Left cardiac atrium (tissue), 4 donors: ENCODE measurements around the gene SHH. TPM values are rescaled to one million over a fixed set of nuclear protein-coding genes. Genes with fewer than 3 reads are reported as not detected.
A peak's percentile ranks its signal among the peaks of the same experiment; 100 is the strongest.
"Not testable (repeated sequence)": the region's sequence is repeated elsewhere in the genome, so short reads cannot be mapped to it uniquely, and the experiment has no call there.

ENCODE experiments used
- ATAC-seq, 2 donors: fragments of 200-7000 bp; cut with Tn5 transposase; one replicate each; pipeline ENCODE4 v1.9.1; 2020; ENCODE audit warnings: mild to moderate bottlenecking in 2 of 2, moderate library complexity in 2 of 2
- DNase-seq: peaks from one replicate; pipeline ENCODE4 v3.0.0-alpha.2; 2020
- intact Hi-C, 2 donors: fragments of 100-400 bp; cut with DNase I; formaldehyde crosslinking; loops; one replicate each; pipeline versions ENCODE4 v1.14.1 to v1.15.1; 2022 to 2023
- total RNA-seq, 2 donors: library from RNA; stranded (reverse); fragmentation: NEBNext Ultra II Directional; extraction: Animal tissue kit (Norgen Biotek cat#: 25700); gene quantifications; one replicate each; pipeline ENCODE4 v1.2.1, GENCODE V29; 2021
- donor health status: DM: no; HTN: yes; CAD: no.
- donor health status: DM: no; HTN: yes; CAD: no; lungs with severe emphysema.
- donor health status: DM: yes; HTN: yes; CAD: no.
- donor health status: Dilated cardiomyopathy.

Gene SHH
- total RNA-seq, 2 donors from 2014 or later = not detected

- intact Hi-C loops = no loop called here
- no peak for ATAC-seq
- DNase-seq = no peak
Observed at GRCh38 chr7:155825336-155825735, 13.1 kb upstream of the SHH start.

GRCh38 chr7:155824227-155824886, 12.1 kb upstream of the SHH start:
- intact Hi-C loops = no loop called here
- DNase-seq (no peak), ATAC-seq (no peak)

- no peak for DNase-seq
- intact Hi-C loops = no loop called here
- no peak for ATAC-seq
Observed at GRCh38 chr7:155821851-155822250, 9.6 kb upstream of the SHH start.

- ATAC-seq (no peak), DNase-seq (no peak)
- intact Hi-C loops = no loop called here
Observed at GRCh38 chr7:155820788-155821187, 8.5 kb upstream of the SHH start.

- DNase-seq = no peak
- intact Hi-C loops = no loop called here
- ATAC-seq = no peak
Observed at GRCh38 chr7:155820246-155820645, 8.0 kb upstream of the SHH start.

GRCh38 chr7:155819186-155819585, 6.9 kb upstream of the SHH start:
- intact Hi-C loops = no loop called here
- no peak for DNase-seq
- no peak for ATAC-seq

GRCh38 chr7:155818820-155819168, 6.5 kb upstream of the SHH start:
- intact Hi-C loops = no loop called here
- DNase-seq (no peak), ATAC-seq (no peak)

GRCh38 chr7:155818154-155818819, 6.0 kb upstream of the SHH start:
- intact Hi-C loops = no loop called here
- no peak for ATAC-seq
- DNase-seq = no peak

- intact Hi-C loops = not testable (repeated sequence)
Observed at GRCh38 chr7:155817515-155817914, 5.3 kb upstream of the SHH start.

GRCh38 chr7:155816996-155817395, 4.7 kb upstream of the SHH start:
- intact Hi-C loops = no loop called here
- DNase-seq = no peak
- no peak for ATAC-seq

More at GRCh38 chr7:155817515-155817914, 5.3 kb upstream of the SHH start:
- DNase-seq, ATAC-seq: not testable (repeated sequence)

GRCh38 chr7:155816192-155816508, 3.9 kb upstream of the SHH start:
- intact Hi-C loops = no loop called here
- ATAC-seq (no peak), DNase-seq (no peak)

GRCh38 chr7:155815332-155816191, 3.3 kb upstream of the SHH start:
- DNase-seq = no peak
- ATAC-seq = peak; percentile 72 to 80
- intact Hi-C loops = no loop called here

- intact Hi-C loops = loop anchor here in 1 of 2 donors (5.0 kb wide), 1 partner anchor 658 kb away; no protein-coding TSS in a partner anchor
- DNase-seq (no peak), ATAC-seq (no peak)
Observed at GRCh38 chr7:155814316-155815276, 2.3 kb upstream of the SHH start.

GRCh38 chr7:155813546-155814315, 1.5 kb upstream of the SHH start:
- intact Hi-C loops = loop anchor here in 1 of 2 donors (5.0 kb wide), 1 partner anchor 659 kb away; no protein-coding TSS in a partner anchor
- ATAC-seq = no peak
- no peak for DNase-seq

- no peak for DNase-seq
- no peak for ATAC-seq
- intact Hi-C loops = loop anchor here in 1 of 2 donors (5.0 kb wide), 1 partner anchor 659 kb away; no protein-coding TSS in a partner anchor
Observed at GRCh38 chr7:155813125-155813524, 862 bp upstream of the SHH start.

GRCh38 chr7:155811560-155811894, 736 bp downstream of the SHH start:
- no peak for ATAC-seq
- no peak for DNase-seq
- intact Hi-C loops = loop anchor here in 1 of 2 donors (5.0 kb wide), 1 partner anchor 661 kb away; no protein-coding TSS in a partner anchor

GRCh38 chr7:155810770-155811559, 1.3 kb downstream of the SHH start:
- intact Hi-C loops = loop anchor here in 1 of 2 donors (5.0 kb wide), 1 partner anchor 661 kb away; no protein-coding TSS in a partner anchor
- no peak for ATAC-seq
- DNase-seq = no peak
